HG02884 (cell line): ENCODE measurements around the gene BOK.
"Not testable (repeated sequence)": the region's sequence is repeated elsewhere in the genome, so short reads cannot be mapped to it uniquely, and the experiment has no call there.

Source experiments
- ATAC-seq: cut with Tn5 transposase; IDR thresholded peaks from one replicate; pipeline ENCODE4 v1.9.1; 2021; ENCODE audit warnings: mild to moderate bottlenecking, moderate library complexity; ENCODE audit not compliant: unreplicated experiment

Gene BOK

GRCh38 chr2:241555711-241556110 is 2.8 kb upstream of the BOK start:
- no peak for ATAC-seq

GRCh38 chr2:241556746-241557145 is 1.8 kb upstream of the BOK start:
- no peak for ATAC-seq

- no peak for ATAC-seq
Measured at GRCh38 chr2:241559323-241560161, 997 bp downstream of the BOK start.

GRCh38 chr2:241560162-241560882 is 1.8 kb downstream of the BOK start:
- no peak for ATAC-seq

GRCh38 chr2:241560883-241561474 is 2.4 kb downstream of the BOK start:
- no peak for ATAC-seq

GRCh38 chr2:241561832-241562231 is 3.3 kb downstream of the BOK start:
- ATAC-seq: no peak

GRCh38 chr2:241562269-241562891 is 3.8 kb downstream of the BOK start:
- ATAC-seq: no peak

- ATAC-seq: no peak
Measured at GRCh38 chr2:241563031-241563507, 4.5 kb downstream of the BOK start.

GRCh38 chr2:241563571-241563980 is 5.0 kb downstream of the BOK start:
- ATAC-seq: no peak

GRCh38 chr2:241563981-241564595 is 5.5 kb downstream of the BOK start:
- ATAC-seq: no peak

- ATAC-seq: no peak
Measured at GRCh38 chr2:241564596-241565410, 6.3 kb downstream of the BOK start.

- ATAC-seq: no peak
Measured at GRCh38 chr2:241565411-241565810, 6.9 kb downstream of the BOK start.

- ATAC-seq: not testable (repeated sequence)
Measured at GRCh38 chr2:241566021-241566420, 7.5 kb downstream of the BOK start.

GRCh38 chr2:241566468-241566867 is 7.9 kb downstream of the BOK start:
- no peak for ATAC-seq

- not testable (repeated sequence) for ATAC-seq
Measured at GRCh38 chr2:241567266-241567665, 8.7 kb downstream of the BOK start.

GRCh38 chr2:241567776-241568175 is 9.2 kb downstream of the BOK start:
- no peak for ATAC-seq

- no peak for ATAC-seq
Measured at GRCh38 chr2:241568726-241569125, 10.2 kb downstream of the BOK start.

GRCh38 chr2:241569831-241570281 is 11.3 kb downstream of the BOK start:
- ATAC-seq: no peak

GRCh38 chr2:241570961-241571581 is 12.5 kb downstream of the BOK start:
- no peak for ATAC-seq
